ENCODE results near the gene EYA3.

GRCh38 chr1:28110555-28110954 lies 22.1 kb upstream of the EYA3 start:
- TF ChIP-seq, protein P1, sequence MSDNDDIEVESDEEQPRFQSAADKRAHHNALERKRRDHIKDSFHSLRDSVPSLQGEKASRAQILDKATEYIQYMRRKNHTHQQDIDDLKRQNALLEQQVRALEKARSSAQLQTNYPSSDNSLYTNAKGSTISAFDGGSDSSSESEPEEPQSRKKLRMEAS (IDR thresholded peaks at IDR 0.05; ENCODE audit: low read depth, low read length) = no peak
- no peak for TF ChIP-seq CTCF (IDR thresholded peaks at IDR 0.05; ENCODE audit: low read depth, low read length)
- no peak for TF ChIP-seq POLR2A (IDR thresholded peaks at IDR 0.05; ENCODE audit: extremely low read depth, insufficient read length)
- TF ChIP-seq MYC (IDR thresholded peaks at IDR 0.05; ENCODE audit: low read depth, low read length) = no peak
